Measurements from ENCODE around the gene DUOX1. TPM values are rescaled to one million over a fixed set of nuclear protein-coding genes. Genes with fewer than 3 reads are reported as not detected.

DUOX1 gene
- total and polyA plus RNA-seq, 2 of the 13 experiments (the other 11 are each of a cell fraction or from before 2014, with no cell fraction given), result 0.03 TPM; not detected in 1

DNA sequence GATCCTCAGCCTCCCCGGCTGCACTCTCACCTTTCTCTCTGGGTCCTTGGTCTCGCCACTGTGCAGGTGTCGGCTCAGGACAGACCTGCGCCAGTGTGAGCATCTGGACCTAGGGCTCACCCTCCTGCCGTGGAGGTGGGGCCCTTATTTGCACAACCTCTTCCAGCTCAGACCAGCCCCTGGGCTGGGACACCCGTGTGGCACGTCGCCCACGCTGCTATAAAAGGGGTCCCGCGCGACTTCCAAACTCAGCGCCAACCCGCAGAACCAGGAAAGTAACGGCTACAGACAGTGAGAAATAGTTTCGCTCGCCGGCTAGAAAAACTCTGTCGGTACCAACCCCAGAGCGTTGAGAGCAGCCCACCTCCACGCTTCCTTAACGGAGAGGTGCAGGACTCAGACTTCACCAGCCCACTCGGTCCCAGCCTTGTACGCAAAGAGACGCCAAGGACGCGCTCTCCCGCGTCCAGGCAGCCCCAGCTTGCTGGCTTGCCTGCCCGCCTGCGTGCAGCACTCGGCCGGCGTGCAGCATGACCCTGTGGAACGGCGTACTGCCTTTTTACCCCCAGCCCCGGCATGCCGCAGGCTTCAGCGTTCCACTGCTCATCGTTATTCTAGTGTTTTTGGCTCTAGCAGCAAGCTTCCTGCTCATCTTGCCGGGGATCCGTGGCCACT is 15.6 kb upstream of the DUOX1 start, which contains the start of the genes DUOX2 and DUOXA2 (continued):
- TF ChIP-seq NCOR1 (IDR thresholded peaks at IDR 0.05; ENCODE audit: borderline replicate concordance, low read length), result no peak
- no peak for TF ChIP-seq KAT7 (CRISPR knock-in tag; IDR thresholded peaks at IDR 0.05; ENCODE audit: borderline replicate concordance)
- 0 out of 2 replicates have a peak, but pooled peaks have one; percentile 26 for TF ChIP-seq MTA1 (CRISPR knock-in tag; IDR thresholded peaks at IDR 0.05; ENCODE audit: borderline replicate concordance)
- TF ChIP-seq, protein P1, sequence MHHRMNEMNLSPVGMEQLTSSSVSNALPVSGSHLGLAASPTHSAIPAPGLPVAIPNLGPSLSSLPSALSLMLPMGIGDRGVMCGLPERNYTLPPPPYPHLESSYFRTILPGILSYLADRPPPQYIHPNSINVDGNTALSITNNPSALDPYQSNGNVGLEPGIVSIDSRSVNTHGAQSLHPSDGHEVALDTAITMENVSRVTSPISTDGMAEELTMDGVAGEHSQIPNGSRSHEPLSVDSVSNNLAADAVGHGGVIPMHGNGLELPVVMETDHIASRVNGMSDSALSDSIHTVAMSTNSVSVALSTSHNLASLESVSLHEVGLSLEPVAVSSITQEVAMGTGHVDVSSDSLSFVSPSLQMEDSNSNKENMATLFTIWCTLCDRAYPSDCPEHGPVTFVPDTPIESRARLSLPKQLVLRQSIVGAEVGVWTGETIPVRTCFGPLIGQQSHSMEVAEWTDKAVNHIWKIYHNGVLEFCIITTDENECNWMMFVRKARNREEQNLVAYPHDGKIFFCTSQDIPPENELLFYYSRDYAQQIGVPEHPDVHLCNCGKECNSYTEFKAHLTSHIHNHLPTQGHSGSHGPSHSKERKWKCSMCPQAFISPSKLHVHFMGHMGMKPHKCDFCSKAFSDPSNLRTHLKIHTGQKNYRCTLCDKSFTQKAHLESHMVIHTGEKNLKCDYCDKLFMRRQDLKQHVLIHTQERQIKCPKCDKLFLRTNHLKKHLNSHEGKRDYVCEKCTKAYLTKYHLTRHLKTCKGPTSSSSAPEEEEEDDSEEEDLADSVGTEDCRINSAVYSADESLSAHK (CRISPR knock-in tag; IDR thresholded peaks at IDR 0.05; ENCODE audit: borderline replicate concordance), result no peak
- TF ChIP-seq HNF4G (IDR thresholded peaks at IDR 0.05; ENCODE audit: borderline replicate concordance, low read depth, low read length), result no peak
- no peak for TF ChIP-seq HNF4G (CRISPR knock-in tag; IDR thresholded peaks at IDR 0.05; ENCODE audit: borderline replicate concordance, low read depth)
- TF ChIP-seq, protein P2, sequence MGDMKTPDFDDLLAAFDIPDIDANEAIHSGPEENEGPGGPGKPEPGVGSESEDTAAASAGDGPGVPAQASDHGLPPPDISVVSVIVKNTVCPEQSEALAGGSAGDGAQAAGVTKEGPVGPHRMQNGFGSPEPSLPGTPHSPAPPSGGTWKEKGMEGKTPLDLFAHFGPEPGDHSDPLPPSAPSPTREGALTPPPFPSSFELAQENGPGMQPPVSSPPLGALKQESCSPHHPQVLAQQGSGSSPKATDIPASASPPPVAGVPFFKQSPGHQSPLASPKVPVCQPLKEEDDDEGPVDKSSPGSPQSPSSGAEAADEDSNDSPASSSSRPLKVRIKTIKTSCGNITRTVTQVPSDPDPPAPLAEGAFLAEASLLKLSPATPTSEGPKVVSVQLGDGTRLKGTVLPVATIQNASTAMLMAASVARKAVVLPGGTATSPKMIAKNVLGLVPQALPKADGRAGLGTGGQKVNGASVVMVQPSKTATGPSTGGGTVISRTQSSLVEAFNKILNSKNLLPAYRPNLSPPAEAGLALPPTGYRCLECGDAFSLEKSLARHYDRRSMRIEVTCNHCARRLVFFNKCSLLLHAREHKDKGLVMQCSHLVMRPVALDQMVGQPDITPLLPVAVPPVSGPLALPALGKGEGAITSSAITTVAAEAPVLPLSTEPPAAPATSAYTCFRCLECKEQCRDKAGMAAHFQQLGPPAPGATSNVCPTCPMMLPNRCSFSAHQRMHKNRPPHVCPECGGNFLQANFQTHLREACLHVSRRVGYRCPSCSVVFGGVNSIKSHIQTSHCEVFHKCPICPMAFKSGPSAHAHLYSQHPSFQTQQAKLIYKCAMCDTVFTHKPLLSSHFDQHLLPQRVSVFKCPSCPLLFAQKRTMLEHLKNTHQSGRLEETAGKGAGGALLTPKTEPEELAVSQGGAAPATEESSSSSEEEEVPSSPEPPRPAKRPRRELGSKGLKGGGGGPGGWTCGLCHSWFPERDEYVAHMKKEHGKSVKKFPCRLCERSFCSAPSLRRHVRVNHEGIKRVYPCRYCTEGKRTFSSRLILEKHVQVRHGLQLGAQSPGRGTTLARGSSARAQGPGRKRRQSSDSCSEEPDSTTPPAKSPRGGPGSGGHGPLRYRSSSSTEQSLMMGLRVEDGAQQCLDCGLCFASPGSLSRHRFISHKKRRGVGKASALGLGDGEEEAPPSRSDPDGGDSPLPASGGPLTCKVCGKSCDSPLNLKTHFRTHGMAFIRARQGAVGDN (CRISPR knock-in tag; IDR thresholded peaks at IDR 0.05), result peak; percentile 45
- TF ChIP-seq EED (CRISPR knock-in tag; IDR thresholded peaks at IDR 0.05), result no peak
- no peak for TF ChIP-seq ZNF749 (CRISPR knock-in tag; IDR thresholded peaks at IDR 0.05; ENCODE audit: borderline replicate concordance)
- TF ChIP-seq, protein P3, sequence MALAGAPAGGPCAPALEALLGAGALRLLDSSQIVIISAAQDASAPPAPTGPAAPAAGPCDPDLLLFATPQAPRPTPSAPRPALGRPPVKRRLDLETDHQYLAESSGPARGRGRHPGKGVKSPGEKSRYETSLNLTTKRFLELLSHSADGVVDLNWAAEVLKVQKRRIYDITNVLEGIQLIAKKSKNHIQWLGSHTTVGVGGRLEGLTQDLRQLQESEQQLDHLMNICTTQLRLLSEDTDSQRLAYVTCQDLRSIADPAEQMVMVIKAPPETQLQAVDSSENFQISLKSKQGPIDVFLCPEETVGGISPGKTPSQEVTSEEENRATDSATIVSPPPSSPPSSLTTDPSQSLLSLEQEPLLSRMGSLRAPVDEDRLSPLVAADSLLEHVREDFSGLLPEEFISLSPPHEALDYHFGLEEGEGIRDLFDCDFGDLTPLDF (CRISPR knock-in tag; IDR thresholded peaks at IDR 0.05), result no peak
- TF ChIP-seq, protein P4, sequence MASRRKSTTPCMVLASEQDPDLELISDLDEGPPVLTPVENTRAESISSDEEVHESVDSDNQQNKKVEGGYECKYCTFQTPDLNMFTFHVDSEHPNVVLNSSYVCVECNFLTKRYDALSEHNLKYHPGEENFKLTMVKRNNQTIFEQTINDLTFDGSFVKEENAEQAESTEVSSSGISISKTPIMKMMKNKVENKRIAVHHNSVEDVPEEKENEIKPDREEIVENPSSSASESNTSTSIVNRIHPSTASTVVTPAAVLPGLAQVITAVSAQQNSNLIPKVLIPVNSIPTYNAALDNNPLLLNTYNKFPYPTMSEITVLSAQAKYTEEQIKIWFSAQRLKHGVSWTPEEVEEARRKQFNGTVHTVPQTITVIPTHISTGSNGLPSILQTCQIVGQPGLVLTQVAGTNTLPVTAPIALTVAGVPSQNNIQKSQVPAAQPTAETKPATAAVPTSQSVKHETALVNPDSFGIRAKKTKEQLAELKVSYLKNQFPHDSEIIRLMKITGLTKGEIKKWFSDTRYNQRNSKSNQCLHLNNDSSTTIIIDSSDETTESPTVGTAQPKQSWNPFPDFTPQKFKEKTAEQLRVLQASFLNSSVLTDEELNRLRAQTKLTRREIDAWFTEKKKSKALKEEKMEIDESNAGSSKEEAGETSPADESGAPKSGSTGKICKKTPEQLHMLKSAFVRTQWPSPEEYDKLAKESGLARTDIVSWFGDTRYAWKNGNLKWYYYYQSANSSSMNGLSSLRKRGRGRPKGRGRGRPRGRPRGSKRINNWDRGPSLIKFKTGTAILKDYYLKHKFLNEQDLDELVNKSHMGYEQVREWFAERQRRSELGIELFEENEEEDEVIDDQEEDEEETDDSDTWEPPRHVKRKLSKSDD (CRISPR knock-in tag; IDR thresholded peaks at IDR 0.05; ENCODE audit: low read depth), result no peak
- TF ChIP-seq ZNF282 (IDR thresholded peaks at IDR 0.05; ENCODE audit: partially characterized antibody), result no peak
- TF ChIP-seq, protein P5, sequence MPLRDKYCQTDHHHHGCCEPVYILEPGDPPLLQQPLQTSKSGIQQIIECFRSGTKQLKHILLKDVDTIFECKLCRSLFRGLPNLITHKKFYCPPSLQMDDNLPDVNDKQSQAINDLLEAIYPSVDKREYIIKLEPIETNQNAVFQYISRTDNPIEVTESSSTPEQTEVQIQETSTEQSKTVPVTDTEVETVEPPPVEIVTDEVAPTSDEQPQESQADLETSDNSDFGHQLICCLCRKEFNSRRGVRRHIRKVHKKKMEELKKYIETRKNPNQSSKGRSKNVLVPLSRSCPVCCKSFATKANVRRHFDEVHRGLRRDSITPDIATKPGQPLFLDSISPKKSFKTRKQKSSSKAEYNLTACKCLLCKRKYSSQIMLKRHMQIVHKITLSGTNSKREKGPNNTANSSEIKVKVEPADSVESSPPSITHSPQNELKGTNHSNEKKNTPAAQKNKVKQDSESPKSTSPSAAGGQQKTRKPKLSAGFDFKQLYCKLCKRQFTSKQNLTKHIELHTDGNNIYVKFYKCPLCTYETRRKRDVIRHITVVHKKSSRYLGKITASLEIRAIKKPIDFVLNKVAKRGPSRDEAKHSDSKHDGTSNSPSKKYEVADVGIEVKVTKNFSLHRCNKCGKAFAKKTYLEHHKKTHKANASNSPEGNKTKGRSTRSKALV (CRISPR knock-in tag; IDR thresholded peaks at IDR 0.05), result 0 out of 2 replicates have a peak, but pooled peaks have one; percentile 33
